CD4-positive, alpha-beta memory T cell (primary cell): ENCODE results near the gene IGSF5. TPM values are rescaled to one million over a fixed set of nuclear protein-coding genes. Genes with fewer than 3 reads are reported as not detected.

ENCODE experiments used
- CTCF ChIA-PET: fragments of 350-600 bp; sonication (Branson Sonifier 250); formaldehyde crosslinking; loops from one replicate; lab custom pipeline; 2021; ENCODE audit warnings: inconsistent platforms; ENCODE audit not compliant: partially characterized antibody; lab: Charles Lee
- POLR2A ChIA-PET: fragments of 350-600 bp; sonication (Branson Sonifier 250); formaldehyde crosslinking; loops from one replicate; lab custom pipeline; 2021; ENCODE audit not compliant: partially characterized antibody; lab: Charles Lee
- DNase-seq, 5 donors: peaks; one replicate each; pipeline versions ENCODE4 v3.0.0 to v3.0.0-alpha.2; 2020 to 2022; ENCODE audit warnings: mixed read lengths in 1 of 5
- H3K27ac ChIP-seq: one replicate; pipeline ENCODE4 v1.7.0; 2013; ENCODE audit warnings: low read depth, low read length
- H3K27me3 ChIP-seq: 2 replicates; pipeline ENCODE4 v1.7.0; 2013; ENCODE audit warnings: mild to moderate bottlenecking, low read length, moderate library complexity; ENCODE audit not compliant: insufficient read depth
- H3K36me3 ChIP-seq: 2 replicates; pipeline ENCODE4 v1.7.0; 2013; ENCODE audit warnings: mild to moderate bottlenecking, low read length, moderate library complexity; ENCODE audit not compliant: insufficient read depth
- H3K4me1 ChIP-seq: 2 replicates; pipeline ENCODE4 v1.7.0; 2013; ENCODE audit warnings: mild to moderate bottlenecking, low read length, moderate library complexity; ENCODE audit not compliant: insufficient read depth
- H3K4me3 ChIP-seq, 2 donors: one replicate each; pipeline ENCODE4 v1.7.0; 2013; ENCODE audit warnings: low read length in 2 of 2, mild to moderate bottlenecking in 1 of 2
- H3K9me3 ChIP-seq, 2 donors: one replicate each; pipeline ENCODE4 v1.7.0; 2013; ENCODE audit warnings: low read length in 2 of 2, control low read depth in 1 of 2; ENCODE audit not compliant: control insufficient read depth in 1 of 2
- H3K27ac Mint-ChIP-seq, 7 donors: one replicate each; pipeline ENCODE4 v1.8.0; 2020 to 2021; ENCODE audit warnings: mixed read lengths in 7 of 7, mild to moderate bottlenecking in 6 of 7, inconsistent platforms in 3 of 7, moderate library complexity in 3 of 7
- H3K27me3 Mint-ChIP-seq, 2 donors: one replicate each; pipeline ENCODE4 v1.8.0; 2020 to 2021; ENCODE audit warnings: mixed read lengths in 2 of 2
- H3K36me3 Mint-ChIP-seq, 2 donors: one replicate each; pipeline ENCODE4 v1.8.0; 2020 to 2021; ENCODE audit warnings: mixed read lengths in 2 of 2, inconsistent platforms in 1 of 2, mild to moderate bottlenecking in 1 of 2
- H3K4me1 Mint-ChIP-seq, 4 donors: one replicate each; pipeline ENCODE4 v1.8.0; 2020 to 2021; ENCODE audit warnings: mixed read lengths in 4 of 4, mild to moderate bottlenecking in 1 of 4
- H3K4me3 Mint-ChIP-seq, 8 donors: one replicate each; pipeline ENCODE4 v1.8.0; 2020 to 2021; ENCODE audit warnings: mixed read lengths in 8 of 8, mild to moderate bottlenecking in 7 of 8, moderate library complexity in 6 of 8, inconsistent platforms in 3 of 8
- H3K9me3 Mint-ChIP-seq, 8 donors: one replicate each; pipeline ENCODE4 v1.8.0; 2020 to 2021; ENCODE audit warnings: mixed read lengths in 8 of 8, mild to moderate bottlenecking in 5 of 8, inconsistent platforms in 3 of 8, moderate library complexity in 1 of 8
- intact Hi-C: fragments of 100-400 bp; cut with micrococcal nuclease; formaldehyde crosslinking; loops from one replicate; pipeline ENCODE4 v1.15.1; 2023
- polyA plus RNA-seq, 2 donors: library from polyadenylated mRNA; unstranded; fragments of 300-500 nt; fragmentation: Illumina TruSeq; gene quantifications; one replicate each; pipeline ENCODE4 v1.2.3, GENCODE V29; 2021
- total RNA-seq, 2 experiments: library from RNA; stranded (reverse); gene quantifications; one replicate each; pipeline ENCODE4 v1.2.3, GENCODE V29; 2021

Gene IGSF5
- total and polyA plus RNA-seq, 4 experiments from 2014 or later = not detected

GRCh38 chr21:39851002-39851618 lies 106.1 kb downstream of the IGSF5 start:
- no peaks in the 10 kb centered on the region for H3K4me1 ChIP-seq
- Mint-ChIP-seq H3K4me1 (no peaks in the 10 kb centered on the region), H3K27me3 (no peaks in the 10 kb centered on the region), H3K9me3 (peaks cover 0 to 9% (median 0%) of the 10 kb centered on the region in 8 donors), H3K4me3 (no peak overlapping the region), H3K27ac (no peak overlapping the region), H3K36me3 (no peaks in the 10 kb centered on the region)
- CTCF ChIA-PET = interaction anchor here (1.0 to 1.2 kb wide), 2 partner anchors 17 to 44 kb away, joined by 3 to 4 read pairs; no protein-coding TSS in a partner anchor
- intact Hi-C loops = no loop called here
- H3K27ac ChIP-seq = no peak overlapping the region
- H3K27me3 ChIP-seq = no peaks in the 10 kb centered on the region
- POLR2A ChIA-PET = no interaction called here
- H3K4me3 ChIP-seq = no peak overlapping the region
- no peaks in the 10 kb centered on the region for H3K9me3 ChIP-seq
- H3K36me3 ChIP-seq = no peaks in the 10 kb centered on the region
- no peak for DNase-seq

Other genes starting within 250 kb of the IGSF5 start
- not detected for gene B3GALT5, start 132.2 kb upstream of the IGSF5 start, total RNA-seq
- gene B3GALT5, start 132.2 kb upstream of the IGSF5 start, polyA plus RNA-seq = not detected
- not detected for gene PCP4, start 122.3 kb downstream of the IGSF5 start, total RNA-seq
- gene PCP4, start 122.3 kb downstream of the IGSF5 start, polyA plus RNA-seq = not detected